Gastrocnemius medialis (tissue), 4 donors: Measurements from ENCODE around the gene SPOCK1. TPM values are rescaled to one million over a fixed set of nuclear protein-coding genes. Genes with fewer than 3 reads are reported as not detected.

Experiments
- ATAC-seq, 2 donors: fragments of 150-250 bp; one replicate each; pipeline ENCODE4 v1.9.1; 2016
- DNase-seq, 2 donors: peaks; one replicate each; pipeline ENCODE4 v3.0.0-alpha.2; 2019
- H3K27ac ChIP-seq, 4 donors: fragments of 200-600 bp; sonication (generic); 1 replicate in 1 of 4; 2 replicates in 3 of 4; pipeline ENCODE4 v1.5.1; 2016 to 2018; ENCODE audit warnings: mild to moderate bottlenecking in 2 of 4, moderate library complexity in 1 of 4
- H3K27me3 ChIP-seq, 3 donors: fragments of 200-600 bp; sonication (generic) in 2 of 3; 1 replicate in 1 of 3; 2 replicates in 2 of 3; pipeline versions ENCODE4 v1.5.1 to v1.6.0; 2016 to 2019; ENCODE audit warnings: mild to moderate bottlenecking in 1 of 3, moderate library complexity in 1 of 3
- H3K36me3 ChIP-seq, 2 donors: fragments of 200-600 bp; sonication (generic) in 1 of 2; one replicate each; pipeline ENCODE4 v1.5.1; 2017 to 2018
- H3K4me1 ChIP-seq, 2 donors: fragments of 200-600 bp; sonication (generic) in 1 of 2; one replicate each; pipeline ENCODE4 v1.5.1; 2016 to 2017; ENCODE audit warnings: mild to moderate bottlenecking in 2 of 2
- H3K4me3 ChIP-seq, 4 donors: fragments of 200-600 bp; sonication (generic) in 3 of 4; 1 replicate in 1 of 4; 2 replicates in 3 of 4; pipeline ENCODE4 v1.5.1; 2016 to 2019; ENCODE audit warnings: mild to moderate bottlenecking in 2 of 4
- H3K9me3 ChIP-seq, 3 donors: fragments of 200-600 bp; sonication (generic) in 2 of 3; 1 replicate in 1 of 3; 2 replicates in 2 of 3; pipeline ENCODE4 v1.5.1; 2016 to 2019
- CTCF ChIP-seq, 5 experiments: fragments of 450-650 bp in 3 of 5; fragments of 200-600 bp in 2 of 5; sonication (generic) in 2 of 5; IDR thresholded peaks in 4 of 5; conservative IDR thresholded peaks in 1 of 5; 1 replicate in 4 of 5; 2 replicates in 1 of 5; pipeline ENCODE4 v1.5.1; 2016 to 2019; ENCODE audit warnings: antibody characterized with exemption in 5 of 5, mild to moderate bottlenecking in 3 of 5, moderate library complexity in 3 of 5
- POLR2A ChIP-seq, 2 donors: fragments of 450-650 bp; IDR thresholded peaks; one replicate each; pipeline ENCODE4 v1.6.1; 2017; ENCODE audit warnings: antibody characterized with exemption in 2 of 2, mild to moderate bottlenecking in 2 of 2, moderate library complexity in 2 of 2
- in situ Hi-C, 4 donors: fragments of 200-750 bp; cut with MboI; loops; one replicate each; pipeline versions ENCODE4 v1.15.0 to v1.8.0; 2017; ENCODE audit warnings: low sequenced_read_pairs in 4 of 4
- intact Hi-C: fragments of 100-400 bp; cut with DNase I; formaldehyde crosslinking; loops from one replicate; pipeline ENCODE4 v1.15.1; 2023; ENCODE audit warnings: low total_unique reads
- total RNA-seq, 4 donors: library from RNA; depleted of rRNA; stranded (reverse); fragments of >200 nt; gene quantifications; one replicate each; pipeline versions ENCODE4 v1.1.0 to v1.2.3, GENCODE V29; 2016

SPOCK1 gene
- total RNA-seq, 4 donors from 2014 or later: 5.8 to 33.8 (median 25.3) TPM

- H3K9me3 ChIP-seq: no peaks in the 10 kb centered on the region
- no peaks in the 10 kb centered on the region for H3K27me3 ChIP-seq
- no peak overlapping the region for H3K27ac ChIP-seq
- intact Hi-C loops: no loop called here
- no peak overlapping the region for H3K4me3 ChIP-seq
- ATAC-seq (no peak), DNase-seq (no peak)
- no peaks in the 10 kb centered on the region for H3K36me3 ChIP-seq
- in situ Hi-C loops: no loop called here
- H3K4me1 ChIP-seq: no peaks in the 10 kb centered on the region
- TF ChIP-seq POLR2A (IDR thresholded peaks at IDR 0.05) (no peak), CTCF (IDR thresholded peaks at IDR 0.05 in 4 of 5, conservative IDR thresholded peaks at IDR 0.05 in 1 of 5) (no peak)
Observed at GRCh38 chr5:137034764-137035479, 464.2 kb downstream of the SPOCK1 start.

- Histone ChIP-seq H3K27me3 (no peaks in the 10 kb centered on the region), H3K4me3 (no peak overlapping the region), H3K36me3 (no peaks in the 10 kb centered on the region), H3K4me1 (no peaks in the 10 kb centered on the region), H3K27ac (no peak overlapping the region), H3K9me3 (no peaks in the 10 kb centered on the region)
- in situ Hi-C loops: no loop called here
- intact Hi-C loops: no loop called here
- ATAC-seq: no peak
- TF ChIP-seq CTCF (IDR thresholded peaks at IDR 0.05 in 4 of 5, conservative IDR thresholded peaks at IDR 0.05 in 1 of 5): no peak
- no peak for TF ChIP-seq POLR2A (IDR thresholded peaks at IDR 0.05)
- no peak for DNase-seq
Observed at GRCh38 chr5:137034213-137034612, 464.9 kb downstream of the SPOCK1 start.

- DNase-seq (no peak), ATAC-seq (no peak)
- Histone ChIP-seq H3K4me1 (no peaks in the 10 kb centered on the region), H3K9me3 (no peaks in the 10 kb centered on the region), H3K36me3 (no peaks in the 10 kb centered on the region), H3K27ac (no peak overlapping the region), H3K4me3 (no peak overlapping the region), H3K27me3 (no peaks in the 10 kb centered on the region)
- in situ Hi-C loops: no loop called here
- intact Hi-C loops: no loop called here
- TF ChIP-seq POLR2A (IDR thresholded peaks at IDR 0.05): no peak
- no peak for TF ChIP-seq CTCF (IDR thresholded peaks at IDR 0.05 in 4 of 5, conservative IDR thresholded peaks at IDR 0.05 in 1 of 5)
Observed at GRCh38 chr5:137032929-137033328, 466.2 kb downstream of the SPOCK1 start.

DNA sequence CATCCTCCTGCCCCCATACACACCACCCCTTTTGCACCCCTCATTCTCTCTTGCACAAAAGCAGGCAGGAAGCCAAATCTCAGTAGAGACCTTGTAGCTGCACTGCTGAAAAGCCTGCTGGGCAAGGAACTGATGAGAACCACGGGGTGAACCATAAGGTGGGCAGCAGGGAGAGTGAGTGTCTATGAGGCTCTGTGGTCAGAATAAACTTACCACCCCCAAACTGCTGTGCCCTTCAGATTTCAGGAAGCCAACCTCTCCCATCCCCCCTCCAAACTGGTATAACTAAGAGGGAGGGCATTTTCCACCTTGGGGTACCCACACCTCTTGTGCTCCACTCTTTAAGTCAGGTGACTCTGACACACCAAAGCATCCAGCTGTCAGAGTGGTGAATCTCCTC is 471.4 kb downstream of the SPOCK1 start:
- in situ Hi-C loops (no loop called here), intact Hi-C loops (no loop called here)
- H3K9me3 ChIP-seq: no peaks in the 10 kb centered on the region
- no peak for DNase-seq
- no peaks in the 10 kb centered on the region for H3K4me1 ChIP-seq
- H3K27me3 ChIP-seq: no peaks in the 10 kb centered on the region
- H3K36me3 ChIP-seq: no peaks in the 10 kb centered on the region
- ATAC-seq: no peak
- TF ChIP-seq POLR2A (IDR thresholded peaks at IDR 0.05): no peak
- TF ChIP-seq CTCF (IDR thresholded peaks at IDR 0.05 in 4 of 5, conservative IDR thresholded peaks at IDR 0.05 in 1 of 5): no peak
- no peak overlapping the region for H3K4me3 ChIP-seq
- no peak overlapping the region for H3K27ac ChIP-seq

- ATAC-seq (no peak), DNase-seq (no peak)
- H3K4me3 ChIP-seq: no peak overlapping the region
- H3K9me3 ChIP-seq: no peaks in the 10 kb centered on the region
- H3K4me1 ChIP-seq: peaks cover 0 to 3% of the 10 kb centered on the region in 2 donors
- in situ Hi-C loops (no loop called here), intact Hi-C loops (no loop called here)
- no peaks in the 10 kb centered on the region for H3K27me3 ChIP-seq
- no peaks in the 10 kb centered on the region for H3K36me3 ChIP-seq
- H3K27ac ChIP-seq: no peak overlapping the region
- no peak for TF ChIP-seq POLR2A (IDR thresholded peaks at IDR 0.05)
- TF ChIP-seq CTCF (IDR thresholded peaks at IDR 0.05 in 4 of 5, conservative IDR thresholded peaks at IDR 0.05 in 1 of 5): no peak
Observed at GRCh38 chr5:137026296-137026695, 472.8 kb downstream of the SPOCK1 start.
